ENCODE results near the gene SPIRE2.

SPIRE2 gene

DNA sequence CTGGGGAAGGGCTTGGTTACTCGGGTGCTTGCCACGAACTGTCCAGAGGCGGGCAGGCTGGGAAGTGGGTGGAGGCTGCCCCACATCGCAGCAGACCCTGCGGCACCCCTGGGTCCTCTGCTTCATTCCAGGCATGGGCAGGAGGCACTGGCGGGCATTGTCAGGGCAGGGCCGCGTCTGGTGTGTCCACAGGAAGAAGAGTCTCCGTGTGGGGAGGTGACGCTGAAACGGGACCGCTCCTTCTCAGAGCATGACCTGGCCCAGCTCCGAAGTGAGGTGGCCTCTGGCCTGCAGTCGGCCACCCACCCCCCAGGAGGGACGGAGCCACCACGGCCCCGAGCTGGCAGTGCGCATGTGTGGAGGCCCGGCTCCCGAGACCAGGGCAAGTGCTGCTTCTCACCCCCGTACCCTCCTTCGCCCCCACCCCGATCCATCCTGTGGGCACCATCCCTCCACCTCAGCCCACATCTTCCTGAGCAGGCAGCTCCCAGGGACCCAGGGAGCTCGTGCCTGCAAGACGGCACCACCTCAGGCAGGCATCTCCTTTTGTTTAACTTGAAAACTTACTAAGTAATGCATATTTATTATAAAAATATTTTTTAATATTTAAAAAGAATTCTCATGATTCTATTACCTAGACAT lies 30.8 kb downstream of the SPIRE2 start:
- Histone ChIP-seq H3K9me3 (ENCODE audit: insufficient read depth, low read length) (no peaks in the 10 kb centered on the region), H3K4me1 (ENCODE audit: low read length) (peaks cover 26% of the 10 kb centered on the region), H3K4me2 (ENCODE audit: low read length) (no peak overlapping the region), H3K27me3 (ENCODE audit: low read depth, low read length) (peaks cover 36% of the 10 kb centered on the region), H3K79me2 (ENCODE audit: low read length) (no peaks in the 10 kb centered on the region), H3K36me3 (replicated peaks; ENCODE audit: low read depth, low read length) (no peaks in the 10 kb centered on the region), H3K27ac (ENCODE audit: low read length) (no peak overlapping the region), H4K20me1 (ENCODE audit: insufficient read depth, low read length) (no peaks in the 10 kb centered on the region), H3K9ac (ENCODE audit: low read length) (no peak overlapping the region), H3K4me3 (ENCODE audit: low read length) (no peak overlapping the region), H2AFZ (ENCODE audit: low read depth, low read length) (no peak overlapping the region)
- no peak for TF ChIP-seq CTCF (IDR thresholded peaks at IDR 0.05; ENCODE audit: low read depth, low read length)
- no peak for TF ChIP-seq EZH2phosphoT487 (IDR thresholded peaks at IDR 0.05; ENCODE audit: low read depth)

DNA sequence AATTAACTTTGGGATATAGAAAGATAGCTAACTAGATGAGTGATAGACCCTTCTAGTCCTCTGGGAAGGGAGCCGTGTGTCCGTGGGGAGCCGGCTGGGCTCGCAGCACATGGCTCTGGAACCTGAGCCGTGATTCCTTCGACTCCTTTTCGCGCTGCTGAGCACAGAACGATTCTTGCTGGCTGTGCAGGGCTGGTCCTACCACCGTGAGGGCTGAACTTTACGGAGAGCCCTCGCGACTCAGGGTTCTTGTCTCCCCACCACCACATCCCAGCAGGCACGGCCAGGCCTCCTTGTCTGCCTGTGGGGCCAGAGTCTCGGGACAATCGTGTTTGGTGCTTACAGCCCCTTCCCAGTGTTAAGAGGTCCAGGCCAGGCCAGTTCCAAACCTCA lies 31.3 kb downstream of the SPIRE2 start:
- Histone ChIP-seq H2AFZ (ENCODE audit: low read depth, low read length) (no peak overlapping the region), H3K9me3 (ENCODE audit: insufficient read depth, low read length) (no peaks in the 10 kb centered on the region), H3K4me3 (ENCODE audit: low read length) (no peak overlapping the region), H3K4me2 (ENCODE audit: low read length) (no peak overlapping the region), H3K9ac (ENCODE audit: low read length) (no peak overlapping the region), H3K79me2 (ENCODE audit: low read length) (no peaks in the 10 kb centered on the region), H3K27me3 (ENCODE audit: low read depth, low read length) (peaks cover 36% of the 10 kb centered on the region), H3K27ac (ENCODE audit: low read length) (no peak overlapping the region), H3K4me1 (ENCODE audit: low read length) (peaks cover 31% of the 10 kb centered on the region), H4K20me1 (ENCODE audit: insufficient read depth, low read length) (no peaks in the 10 kb centered on the region), H3K36me3 (replicated peaks; ENCODE audit: low read depth, low read length) (no peaks in the 10 kb centered on the region)
- TF ChIP-seq CTCF (IDR thresholded peaks at IDR 0.05; ENCODE audit: low read depth, low read length), result no peak
- TF ChIP-seq EZH2phosphoT487 (IDR thresholded peaks at IDR 0.05; ENCODE audit: low read depth), result no peak

DNA sequence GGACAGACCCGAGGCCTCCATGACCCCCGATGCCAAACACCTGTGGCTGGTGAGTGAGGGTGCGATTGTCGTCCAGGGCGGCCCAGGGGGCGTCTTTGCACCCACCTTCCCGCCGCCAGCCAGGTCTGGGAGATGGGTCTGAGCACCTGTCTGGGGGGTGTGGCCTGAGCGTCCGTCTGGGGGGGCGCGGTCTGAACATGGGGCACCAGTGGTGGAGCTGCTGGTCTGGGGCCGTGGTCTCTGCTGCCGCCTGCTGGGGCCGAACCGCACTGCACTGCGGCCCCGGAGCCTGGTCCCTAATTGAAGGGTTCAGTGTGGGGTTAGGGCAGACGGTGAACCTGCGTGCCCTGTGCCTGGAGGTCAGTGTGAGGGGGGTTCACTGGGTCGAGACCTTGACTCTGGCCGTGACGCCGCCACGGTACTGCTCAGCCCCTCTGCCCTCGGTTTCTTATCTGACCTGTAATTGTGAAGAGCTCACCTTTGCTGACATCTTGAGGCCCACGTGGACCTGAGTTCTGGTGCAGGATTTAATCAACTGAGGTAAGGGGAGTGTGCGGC lies 32.6 kb downstream of the SPIRE2 start:
- H3K36me3 ChIP-seq (replicated peaks; ENCODE audit: low read depth, low read length), result no peaks in the 10 kb centered on the region
- H3K4me2 ChIP-seq (ENCODE audit: low read length), result peak overlapping the region; percentile 86
- H3K9ac ChIP-seq (ENCODE audit: low read length), result no peak overlapping the region

More for the DNA sequence above, 32.6 kb downstream of the SPIRE2 start:
- Histone ChIP-seq H3K4me3 (ENCODE audit: low read length) (peak overlapping the region; percentile 63), H3K79me2 (ENCODE audit: low read length) (no peaks in the 10 kb centered on the region), H3K27ac (ENCODE audit: low read length) (no peak overlapping the region), H4K20me1 (ENCODE audit: insufficient read depth, low read length) (no peaks in the 10 kb centered on the region), H2AFZ (ENCODE audit: low read depth, low read length) (0 out of 2 replicates have a peak overlapping the region, but pooled peaks have one; percentile 2), H3K9me3 (ENCODE audit: insufficient read depth, low read length) (no peaks in the 10 kb centered on the region), H3K4me1 (ENCODE audit: low read length) (peaks cover 28% of the 10 kb centered on the region), H3K27me3 (ENCODE audit: low read depth, low read length) (peaks cover 28% of the 10 kb centered on the region)
- peak; percentile 93 for TF ChIP-seq CTCF (IDR thresholded peaks at IDR 0.05; ENCODE audit: low read depth, low read length)
- no peak for TF ChIP-seq EZH2phosphoT487 (IDR thresholded peaks at IDR 0.05; ENCODE audit: low read depth)

Data from OCI-LY3 (cell line).